Stimulated activated CD4-positive, alpha-beta T cell treated with anti-CD3 and anti-CD28 coated beads, Interleukin-1b, Interleukin-23, amount 100 ng/mL, for 48 hours (primary cell): ENCODE data around the gene STEAP1B.

Experiments used
- DNase-seq: peaks from one replicate; pipeline ENCODE4 v3.0.0-alpha.2; 2020

The STEAP1B gene

DNA sequence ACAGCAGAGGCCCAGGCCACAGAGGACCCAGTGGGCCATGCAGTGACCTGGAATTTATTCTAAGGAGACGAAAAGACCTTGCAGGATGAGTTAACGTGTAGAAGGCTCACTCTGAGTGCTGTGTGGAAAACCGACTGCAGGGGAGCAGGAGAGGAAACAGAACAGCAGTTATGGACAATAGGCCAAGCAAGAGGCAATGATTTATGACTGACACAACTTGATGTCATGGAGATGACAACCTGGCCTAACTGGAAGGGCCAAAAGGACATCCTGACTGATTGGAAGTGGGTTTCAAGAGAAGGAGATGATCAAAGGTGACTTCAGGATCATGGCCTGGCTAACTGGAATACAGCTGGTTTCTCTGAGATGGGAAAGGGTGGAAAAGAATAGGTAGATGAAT, 72.9 kb downstream of the STEAP1B start:
- DNase-seq, result no peak

DNA sequence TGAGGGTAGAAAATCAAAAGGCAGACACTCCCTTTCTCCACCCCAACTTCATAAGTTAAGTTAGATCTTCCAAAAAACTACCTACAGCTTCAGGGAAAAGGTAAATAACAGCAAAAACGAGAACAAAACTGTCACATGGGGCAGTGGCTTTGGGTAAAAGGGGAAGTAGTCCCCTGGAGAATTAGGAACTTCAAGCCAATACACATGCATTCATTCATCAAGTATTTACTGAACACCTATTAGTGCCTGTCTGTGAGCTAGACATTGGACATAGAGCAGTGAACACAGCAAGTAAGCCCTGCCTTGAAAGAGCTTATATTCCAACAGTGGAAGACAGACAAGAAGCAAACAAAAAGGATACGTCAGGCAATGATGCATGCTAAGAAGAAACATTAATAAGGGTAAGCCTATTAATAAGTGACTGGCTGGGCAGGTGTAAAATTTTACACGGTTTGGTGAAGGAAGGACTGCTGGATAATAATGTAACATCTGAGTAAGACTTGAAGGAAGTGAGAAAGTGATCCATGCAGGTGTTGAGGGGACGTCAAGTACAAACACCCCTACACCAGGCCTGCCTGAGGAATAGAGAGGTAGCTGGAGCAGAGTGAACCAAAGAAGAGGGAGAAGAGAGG, 73.4 kb downstream of the STEAP1B start:
- DNase-seq, result no peak

DNA sequence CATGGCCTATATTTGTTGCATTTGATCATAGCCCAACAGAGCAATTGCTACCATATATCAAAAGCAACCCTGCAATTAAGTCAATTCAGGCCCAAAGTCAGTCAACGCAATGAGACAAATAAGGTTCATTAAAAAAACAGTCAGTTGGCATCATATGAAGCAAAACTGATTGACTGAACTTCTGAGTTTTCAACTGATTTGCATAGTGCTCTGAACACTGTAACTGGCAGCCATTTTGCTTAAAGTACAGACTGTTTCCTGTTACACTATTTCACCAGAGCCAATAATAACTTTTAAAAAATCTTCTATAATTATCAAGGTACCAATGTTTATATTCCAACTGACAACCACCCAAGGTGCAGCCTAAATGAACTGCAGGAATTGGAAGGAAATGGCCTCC, 74.6 kb downstream of the STEAP1B start:
- no peak for DNase-seq

DNA sequence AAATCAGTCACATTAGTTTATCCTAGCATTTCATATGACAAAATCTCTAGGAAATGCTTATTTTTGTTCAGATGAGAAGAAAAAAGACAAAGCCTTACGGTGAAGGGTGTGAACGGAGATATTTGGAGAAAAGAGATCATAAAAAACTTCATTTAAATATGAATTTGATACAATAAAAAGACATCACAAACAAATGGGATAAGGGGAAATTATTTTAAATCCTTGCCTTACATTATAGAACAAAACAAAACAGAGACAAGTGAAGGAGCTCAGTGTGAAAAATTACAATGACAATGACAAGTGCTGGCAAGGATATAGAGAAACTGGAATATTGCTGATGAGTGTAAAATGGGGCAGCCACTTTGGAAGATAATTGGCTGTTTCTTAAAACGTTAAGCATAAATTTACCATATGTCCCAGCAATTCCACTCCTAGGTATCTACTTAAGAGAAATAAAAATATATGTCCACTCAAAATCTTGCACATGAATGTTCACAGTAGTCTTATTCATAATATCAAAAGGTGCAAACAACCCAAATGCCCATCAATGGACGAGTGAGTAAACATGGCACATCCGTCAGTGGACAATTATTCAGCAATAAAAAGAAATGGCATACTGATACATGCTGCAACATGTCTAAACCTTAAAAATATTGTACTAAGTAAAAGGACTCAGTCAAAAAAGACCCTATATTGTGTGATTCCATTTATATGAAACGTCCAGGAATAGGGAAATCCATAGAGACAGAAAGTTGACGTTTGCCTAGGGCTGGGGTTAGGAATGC, 77.0 kb downstream of the STEAP1B start:
- DNase-seq, result no peak

GRCh38 chr7:22420973-22421635, 78.9 kb downstream of the STEAP1B start:
- no peak for DNase-seq

- no peak for DNase-seq
These were observed 80.0 kb downstream of the STEAP1B start for GRCh38 chr7:22420008-22420407.

- DNase-seq, result no peak
These were observed 80.5 kb downstream of the STEAP1B start for GRCh38 chr7:22419488-22419887.

DNA sequence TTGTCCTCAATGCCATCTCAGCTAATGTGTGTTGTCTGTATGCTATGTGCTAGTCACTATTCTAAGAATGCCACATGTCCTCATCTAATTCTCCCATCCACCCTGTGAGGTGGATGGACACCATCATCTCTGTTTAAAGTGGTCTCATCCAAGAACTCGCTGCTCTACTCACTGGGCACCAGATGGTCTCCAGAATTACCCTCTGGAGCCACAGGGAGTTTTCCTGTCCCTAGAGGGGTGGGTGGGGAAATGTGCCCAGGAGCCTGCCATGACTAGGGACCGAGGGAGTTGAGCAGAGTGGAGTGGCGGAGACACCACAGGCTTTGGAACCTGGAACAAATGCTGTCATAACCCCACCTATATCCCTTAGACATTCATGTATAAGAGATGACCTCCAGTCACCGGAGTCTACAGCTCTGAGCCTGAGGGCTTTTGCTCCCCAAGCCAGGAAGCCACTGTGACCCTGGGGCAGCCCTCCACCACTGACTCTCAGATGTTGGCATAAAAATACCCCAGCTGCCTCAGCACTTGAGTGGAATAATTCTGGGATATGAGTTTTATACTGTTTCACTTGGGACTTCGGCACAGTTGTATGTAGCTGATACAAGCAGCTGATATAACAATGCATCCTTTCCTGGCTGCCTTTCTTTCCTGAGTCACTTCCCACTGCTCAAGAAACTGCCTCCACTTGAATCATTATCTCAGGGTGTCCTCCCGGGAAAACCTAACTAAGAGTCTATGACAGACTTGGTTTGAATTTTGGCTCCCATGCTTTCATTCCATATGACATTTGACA, 81.5 kb downstream of the STEAP1B start:
- DNase-seq, result no peak

DNA sequence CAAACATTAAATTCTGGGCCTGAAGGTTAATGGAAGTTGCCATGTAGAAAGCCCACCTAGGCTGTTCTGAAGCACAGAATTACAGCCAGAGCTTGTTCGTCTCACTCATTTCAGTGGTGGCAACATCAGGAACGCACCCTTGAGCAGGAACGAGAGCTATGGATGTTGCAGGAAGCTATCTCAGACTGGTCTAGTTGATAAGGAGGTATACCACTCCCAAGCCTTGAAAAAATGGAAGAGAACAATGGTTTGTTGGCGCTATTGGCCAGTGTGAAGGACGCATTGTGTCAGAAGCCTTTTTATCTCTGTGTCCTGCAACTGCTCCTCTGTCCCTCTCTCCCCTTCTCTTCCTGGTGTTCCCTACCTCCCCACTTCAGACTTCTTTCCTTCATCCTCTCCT, 82.1 kb downstream of the STEAP1B start:
- no peak for DNase-seq

GRCh38 chr7:22417349-22417748, 82.6 kb downstream of the STEAP1B start:
- no peak for DNase-seq

DNA sequence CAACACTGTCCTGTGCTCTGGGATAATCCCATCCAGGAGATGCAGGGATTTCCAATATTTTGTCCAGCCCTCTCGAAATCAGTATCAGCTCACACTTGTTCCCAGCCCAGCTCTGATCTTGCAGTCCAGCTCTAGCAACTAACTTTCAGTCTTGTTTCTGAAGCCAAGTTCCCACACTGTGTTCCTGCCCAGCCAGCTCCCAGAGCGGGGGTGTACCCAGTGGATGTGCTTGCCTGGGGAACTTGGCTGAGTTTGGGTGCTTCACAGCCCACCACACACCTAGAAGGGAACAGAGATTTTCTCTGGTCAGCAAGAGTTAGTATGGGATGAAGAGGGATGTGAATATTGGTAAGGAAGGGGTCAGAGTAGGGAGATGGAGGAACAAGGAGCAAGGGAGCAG, 85.6 kb downstream of the STEAP1B start:
- no peak for DNase-seq

GRCh38 chr7:22413211-22413610, 86.8 kb downstream of the STEAP1B start:
- no peak for DNase-seq

GRCh38 chr7:22411977-22412693, 87.9 kb downstream of the STEAP1B start:
- no peak for DNase-seq

DNA sequence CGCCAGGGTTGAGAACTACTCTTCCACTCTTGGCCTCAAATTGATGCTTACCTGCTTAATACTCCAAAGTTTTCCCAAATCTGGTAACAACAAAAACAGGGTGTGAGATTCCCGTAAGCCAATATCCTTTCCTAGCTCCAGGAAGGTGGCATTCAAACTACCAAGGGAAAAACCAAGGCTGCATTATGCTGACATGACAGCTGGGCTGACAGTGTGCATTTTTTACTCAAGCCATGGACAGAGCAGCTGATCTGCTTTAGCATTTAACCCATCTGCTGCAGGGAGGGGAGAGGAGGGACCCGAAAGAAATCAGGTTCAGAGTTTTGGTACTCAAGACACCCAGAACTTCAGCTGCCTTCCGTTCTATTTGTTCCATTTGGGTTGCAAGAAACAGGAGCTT, 93.3 kb downstream of the STEAP1B start:
- no peak for DNase-seq

DNA sequence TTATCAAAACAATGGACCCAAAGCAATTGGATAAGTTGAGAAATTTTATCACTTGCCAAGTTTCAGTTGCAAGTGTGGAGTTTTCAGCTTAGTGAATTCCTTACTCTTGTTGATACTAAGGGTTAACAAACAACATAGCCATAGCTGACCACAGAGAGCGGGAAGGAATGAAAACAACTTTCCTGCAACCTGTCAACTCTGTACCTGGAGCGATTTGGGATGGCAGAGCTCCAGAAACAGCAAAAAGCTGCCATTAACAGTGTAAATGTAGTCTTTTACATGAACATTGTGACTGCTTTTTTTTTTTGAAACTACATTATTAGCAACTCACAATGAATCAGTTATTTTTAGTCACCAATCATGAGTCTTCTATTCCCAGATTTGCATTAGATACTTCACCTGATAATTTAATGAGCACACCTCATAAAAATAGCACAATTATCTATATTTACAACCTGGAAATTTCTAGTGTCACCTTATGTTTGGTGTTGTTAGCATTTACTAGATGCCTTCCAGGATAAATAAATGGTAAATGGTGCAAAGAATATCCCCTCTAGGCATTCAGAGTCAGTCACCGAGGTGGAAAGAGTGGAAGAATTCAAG, 95.5 kb downstream of the STEAP1B start:
- DNase-seq, result no peak

GRCh38 chr7:22403344-22403743, 96.6 kb downstream of the STEAP1B start:
- no peak for DNase-seq

- DNase-seq, result no peak
These were observed 97.7 kb downstream of the STEAP1B start for GRCh38 chr7:22402250-22402649.

DNA sequence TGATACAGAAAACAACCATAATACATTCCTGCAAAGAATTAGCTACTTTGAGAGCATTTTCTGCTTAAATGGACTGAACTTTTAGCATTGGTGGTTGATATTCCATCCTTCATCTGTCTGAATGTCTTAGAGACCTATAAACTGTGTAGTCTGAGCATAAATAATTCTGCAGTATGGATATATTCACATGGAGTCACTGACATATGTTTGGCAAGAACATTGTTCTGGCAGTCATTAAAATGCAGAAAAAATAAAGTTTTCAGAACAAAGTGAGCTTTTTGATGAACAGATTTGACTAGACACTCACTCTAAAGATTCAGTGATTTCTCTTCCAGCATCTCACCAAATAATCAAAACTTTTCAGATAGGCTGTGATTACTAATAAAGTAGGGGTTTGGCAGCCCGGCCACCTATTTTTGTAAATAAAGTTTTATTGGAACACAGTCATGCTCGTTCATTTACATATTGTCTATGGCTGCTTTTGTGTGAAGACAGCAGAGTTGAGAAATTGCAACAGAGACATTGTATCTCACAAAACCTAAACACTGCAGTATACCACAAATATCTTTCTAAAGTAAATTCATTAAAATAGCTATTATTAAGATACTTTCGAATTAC, 98.9 kb downstream of the STEAP1B start:
- DNase-seq, result no peak

GRCh38 chr7:22400150-22400814, 99.7 kb downstream of the STEAP1B start:
- DNase-seq, result no peak

- no peak for DNase-seq
These were observed 100.4 kb downstream of the STEAP1B start for GRCh38 chr7:22399546-22399945.

DNA sequence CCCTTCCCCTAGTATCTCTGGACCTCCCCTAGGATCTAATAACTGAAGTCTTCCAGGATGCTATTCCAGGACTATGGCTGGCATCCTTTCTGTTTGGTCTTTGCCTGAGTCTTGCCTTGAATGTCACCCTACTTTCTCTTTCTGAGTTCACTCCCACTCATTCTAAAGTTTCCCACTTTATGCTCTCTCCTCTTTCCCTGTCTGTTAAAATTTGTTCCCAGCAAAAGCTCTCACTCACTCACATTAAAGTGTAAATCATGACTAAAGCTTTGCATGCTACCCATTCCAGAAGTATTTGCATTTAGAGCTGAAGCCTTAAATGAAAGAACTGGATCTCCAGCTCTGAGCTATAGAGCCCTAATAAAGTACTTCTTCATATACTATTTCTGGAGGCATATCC, 100.9 kb downstream of the STEAP1B start:
- no peak for DNase-seq
